Astrocyte (in vitro differentiated cells and primary cell): ENCODE data around the gene TINCR. TPM values are rescaled to one million over a fixed set of nuclear protein-coding genes. Genes with fewer than 3 reads are reported as not detected.

ENCODE experiments used
- DNase-seq: peaks from one replicate; pipeline ENCODE4 v3.0.0-alpha.2; 2010; ENCODE audit warnings: low read depth
- FAIRE-seq: peaks from 2 replicates; lab custom pipeline; 2011; peaks lifted over from hg19 to GRCh38; lab: Jason Lieb, UNC
- H2AFZ ChIP-seq: 2 replicates; pipeline ENCODE4 v1.6.0; 2012; ENCODE audit warnings: low read depth, low read length, inconsistent platforms
- H3K27ac ChIP-seq: 2 replicates; pipeline ENCODE4 v1.5.1; 2011; ENCODE audit warnings: low read depth, low read length, inconsistent platforms
- H3K27me3 ChIP-seq: 2 replicates; pipeline ENCODE4 v1.6.0; 2011; ENCODE audit warnings: low read length, inconsistent platforms; ENCODE audit not compliant: insufficient read depth
- H3K36me3 ChIP-seq: 2 replicates; pipeline ENCODE4 v1.5.1; 2011; ENCODE audit warnings: low read length, inconsistent platforms; ENCODE audit not compliant: insufficient read depth
- H3K4me1 ChIP-seq: 2 replicates; pipeline ENCODE4 v1.5.1; 2011; ENCODE audit warnings: low read length, inconsistent platforms; ENCODE audit not compliant: insufficient read depth
- H3K4me2 ChIP-seq: 2 replicates; pipeline ENCODE4 v1.6.0; 2012; ENCODE audit warnings: low read length, inconsistent platforms
- H3K4me3 ChIP-seq: 2 replicates; pipeline ENCODE4 v1.5.1; 2011; ENCODE audit warnings: low read depth, mild to moderate bottlenecking, low read length, inconsistent platforms; ENCODE audit not compliant: insufficient read depth
- H3K79me2 ChIP-seq: 2 replicates; pipeline ENCODE4 v1.6.0; 2012; ENCODE audit warnings: mild to moderate bottlenecking, low read length, inconsistent platforms; ENCODE audit not compliant: insufficient read depth
- H3K9ac ChIP-seq: 2 replicates; pipeline ENCODE4 v1.6.0; 2012; ENCODE audit warnings: mild to moderate bottlenecking, low read length, inconsistent platforms
- H3K9me3 ChIP-seq: 2 replicates; pipeline ENCODE4 v1.5.1; 2012; ENCODE audit warnings: low read depth, mild to moderate bottlenecking, low read length, inconsistent platforms; ENCODE audit not compliant: insufficient read depth
- H4K20me1 ChIP-seq: 2 replicates; pipeline ENCODE4 v1.6.0; 2012; ENCODE audit warnings: low read length, inconsistent platforms; ENCODE audit not compliant: insufficient read depth
- H3K27ac Mint-ChIP-seq: one replicate; pipeline ENCODE4 v1.8.0; 2021; ENCODE audit warnings: mild to moderate bottlenecking, mixed read lengths; ENCODE audit not compliant: unreplicated experiment
- H3K27me3 Mint-ChIP-seq: one replicate; pipeline ENCODE4 v1.8.0; 2021; ENCODE audit warnings: low read depth, mixed read lengths; ENCODE audit not compliant: unreplicated experiment
- H3K36me3 Mint-ChIP-seq: one replicate; pipeline ENCODE4 v1.8.0; 2021; ENCODE audit warnings: low read depth, mixed read lengths; ENCODE audit not compliant: unreplicated experiment
- H3K4me1 Mint-ChIP-seq: one replicate; pipeline ENCODE4 v1.8.0; 2021; ENCODE audit warnings: low read depth, mixed read lengths; ENCODE audit not compliant: unreplicated experiment
- H3K4me3 Mint-ChIP-seq: one replicate; pipeline ENCODE4 v1.8.0; 2021; ENCODE audit warnings: mild to moderate bottlenecking, moderate library complexity, mixed read lengths; ENCODE audit not compliant: unreplicated experiment
- H3K9me3 Mint-ChIP-seq: one replicate; pipeline ENCODE4 v1.8.0; 2021; ENCODE audit warnings: mild to moderate bottlenecking, mixed read lengths; ENCODE audit not compliant: unreplicated experiment
- EZH2 ChIP-seq: IDR thresholded peaks from 2 replicates; pipeline ENCODE4 v1.6.1; 2012; ENCODE audit warnings: mild to moderate bottlenecking, low read length, inconsistent platforms; ENCODE audit not compliant: insufficient read depth
- total RNA-seq: library from RNA; stranded (reverse); gene quantifications from 2 replicates; pipeline ENCODE4 v1.2.1, GENCODE V29; 2021
- TF ChIP-seq, protein P1 (sequence below): IDR thresholded peaks from 2 replicates; pipeline ENCODE4 v1.5.1; 2011; ENCODE audit warnings: low read depth, mild to moderate bottlenecking, inconsistent platforms, low read length, moderate library complexity; ENCODE audit not compliant: insufficient read depth

TINCR gene
- total RNA-seq, 1 donor from 2014 or later = 1.4 TPM

- no peaks in the 10 kb centered on the region for H3K27me3 ChIP-seq
- H3K9ac ChIP-seq = no peak overlapping the region
- no peak overlapping the region for H2AFZ ChIP-seq
- Mint-ChIP-seq H3K36me3 (no peaks in the 10 kb centered on the region), H3K4me3 (no peak overlapping the region), H3K9me3 (no peaks in the 10 kb centered on the region), H3K27me3 (peaks cover 31% of the 10 kb centered on the region), H3K4me1 (no peaks in the 10 kb centered on the region), H3K27ac (no peak overlapping the region)
- no peak for DNase-seq
- H3K9me3 ChIP-seq = peaks cover 3% of the 10 kb centered on the region
- no peak overlapping the region for H3K27ac ChIP-seq
- no peaks in the 10 kb centered on the region for H4K20me1 ChIP-seq
- H3K79me2 ChIP-seq = no peaks in the 10 kb centered on the region
- H3K4me1 ChIP-seq = no peaks in the 10 kb centered on the region
- no peak overlapping the region for H3K4me2 ChIP-seq
- no peak for FAIRE-seq
- H3K36me3 ChIP-seq = no peaks in the 10 kb centered on the region
- no peak overlapping the region for H3K4me3 ChIP-seq
- TF ChIP-seq, protein P1, sequence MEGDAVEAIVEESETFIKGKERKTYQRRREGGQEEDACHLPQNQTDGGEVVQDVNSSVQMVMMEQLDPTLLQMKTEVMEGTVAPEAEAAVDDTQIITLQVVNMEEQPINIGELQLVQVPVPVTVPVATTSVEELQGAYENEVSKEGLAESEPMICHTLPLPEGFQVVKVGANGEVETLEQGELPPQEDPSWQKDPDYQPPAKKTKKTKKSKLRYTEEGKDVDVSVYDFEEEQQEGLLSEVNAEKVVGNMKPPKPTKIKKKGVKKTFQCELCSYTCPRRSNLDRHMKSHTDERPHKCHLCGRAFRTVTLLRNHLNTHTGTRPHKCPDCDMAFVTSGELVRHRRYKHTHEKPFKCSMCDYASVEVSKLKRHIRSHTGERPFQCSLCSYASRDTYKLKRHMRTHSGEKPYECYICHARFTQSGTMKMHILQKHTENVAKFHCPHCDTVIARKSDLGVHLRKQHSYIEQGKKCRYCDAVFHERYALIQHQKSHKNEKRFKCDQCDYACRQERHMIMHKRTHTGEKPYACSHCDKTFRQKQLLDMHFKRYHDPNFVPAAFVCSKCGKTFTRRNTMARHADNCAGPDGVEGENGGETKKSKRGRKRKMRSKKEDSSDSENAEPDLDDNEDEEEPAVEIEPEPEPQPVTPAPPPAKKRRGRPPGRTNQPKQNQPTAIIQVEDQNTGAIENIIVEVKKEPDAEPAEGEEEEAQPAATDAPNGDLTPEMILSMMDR = no peak
- TF ChIP-seq EZH2 = no peak
Observed at GRCh38 chr19:5524081-5524480, 43.7 kb downstream of the TINCR start.

DNA sequence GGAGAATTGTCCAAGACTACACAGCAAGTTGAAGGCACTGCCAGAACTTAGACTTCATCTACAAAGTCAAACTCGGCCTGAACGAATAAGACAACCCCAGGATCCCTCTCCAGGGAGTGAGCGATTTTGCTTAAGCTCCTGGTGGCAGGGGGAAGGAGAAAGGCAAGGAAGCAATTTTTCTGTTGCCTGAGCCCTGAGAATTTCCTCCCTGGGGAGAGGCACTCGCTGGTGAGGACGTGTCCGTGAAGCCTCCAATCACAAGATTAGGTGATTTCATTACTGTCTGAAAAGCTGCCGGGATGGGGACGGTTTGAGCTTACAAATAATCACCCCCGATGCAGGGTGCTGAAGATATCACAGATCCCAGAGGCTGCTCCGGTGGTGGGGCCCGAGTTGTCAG, 45.6 kb downstream of the TINCR start:
- peaks cover 3% of the 10 kb centered on the region for H3K9me3 ChIP-seq
- Mint-ChIP-seq H3K4me1 (no peaks in the 10 kb centered on the region), H3K4me3 (no peak overlapping the region), H3K27ac (no peak overlapping the region), H3K9me3 (no peaks in the 10 kb centered on the region), H3K27me3 (peaks cover 31% of the 10 kb centered on the region), H3K36me3 (no peaks in the 10 kb centered on the region)
- no peak overlapping the region for H3K4me2 ChIP-seq
- H2AFZ ChIP-seq = no peak overlapping the region
- no peak for DNase-seq
- no peaks in the 10 kb centered on the region for H3K27me3 ChIP-seq
- H3K4me1 ChIP-seq = no peaks in the 10 kb centered on the region
- FAIRE-seq = no peak
- no peaks in the 10 kb centered on the region for H3K79me2 ChIP-seq
- no peak overlapping the region for H3K27ac ChIP-seq
- no peak overlapping the region for H3K9ac ChIP-seq
- no peaks in the 10 kb centered on the region for H3K36me3 ChIP-seq
- no peak for TF ChIP-seq EZH2
- TF ChIP-seq, protein P1 = no peak
- H4K20me1 ChIP-seq = no peaks in the 10 kb centered on the region
- no peak overlapping the region for H3K4me3 ChIP-seq

GRCh38 chr19:5520501-5520900, 47.3 kb downstream of the TINCR start:
- Mint-ChIP-seq H3K9me3 (peaks cover 9% of the 10 kb centered on the region), H3K4me3 (no peak overlapping the region), H3K4me1 (no peaks in the 10 kb centered on the region), H3K27ac (no peak overlapping the region), H3K36me3 (no peaks in the 10 kb centered on the region), H3K27me3 (peaks cover 31% of the 10 kb centered on the region)
- H3K79me2 ChIP-seq = no peaks in the 10 kb centered on the region
- H3K36me3 ChIP-seq = no peaks in the 10 kb centered on the region
- H4K20me1 ChIP-seq = no peaks in the 10 kb centered on the region
- H3K9ac ChIP-seq = no peak overlapping the region
- H3K4me3 ChIP-seq = no peak overlapping the region
- FAIRE-seq (no peak), DNase-seq (no peak)
- H3K4me2 ChIP-seq = no peak overlapping the region
- TF ChIP-seq, protein P1 = no peak
- no peak for TF ChIP-seq EZH2
- no peak overlapping the region for H2AFZ ChIP-seq
- H3K27me3 ChIP-seq = no peaks in the 10 kb centered on the region
- peaks cover 13% of the 10 kb centered on the region for H3K9me3 ChIP-seq
- no peaks in the 10 kb centered on the region for H3K4me1 ChIP-seq
- H3K27ac ChIP-seq = no peak overlapping the region
